Mesodermal cell (in vitro differentiated cells): ENCODE results near the gene COL13A1.

Experiments used
- H3K27ac ChIP-seq: 2 replicates; pipeline ENCODE4 v1.7.0; 2013; ENCODE audit warnings: mild to moderate bottlenecking, low read depth, low read length, moderate library complexity; ENCODE audit not compliant: severe bottlenecking
- H3K36me3 ChIP-seq: 2 replicates; pipeline ENCODE4 v1.7.1; 2013; ENCODE audit warnings: mild to moderate bottlenecking, low read length, moderate library complexity; ENCODE audit not compliant: control insufficient read depth, insufficient read depth
- H3K4me1 ChIP-seq: one replicate; pipeline ENCODE4 v1.7.1; 2013; ENCODE audit warnings: mild to moderate bottlenecking, low read length; ENCODE audit not compliant: insufficient read depth, control insufficient read depth, poor library complexity, severe bottlenecking
- H3K4me3 ChIP-seq: 2 replicates; pipeline ENCODE4 v1.7.0; 2013; ENCODE audit warnings: low read length, control low read depth, mild to moderate bottlenecking; ENCODE audit not compliant: insufficient read depth, poor library complexity, severe bottlenecking; ENCODE audit errors: extremely low read depth
- H3K9me3 ChIP-seq: 2 replicates; pipeline ENCODE4 v1.7.1; 2013; ENCODE audit warnings: mild to moderate bottlenecking, low read length, moderate library complexity; ENCODE audit not compliant: control insufficient read depth
- WGBS, 2 experiments: methylation state at CpG; one replicate each; pipeline ENCODE4 v1.1.5; 2013; ENCODE audit warnings: missing lambda C conversion rate in 2 of 2; ENCODE audit not compliant: insufficient coverage in 2 of 2; 5-methylcytosine and 5-hydroxymethylcytosine counted together

The COL13A1 gene

DNA sequence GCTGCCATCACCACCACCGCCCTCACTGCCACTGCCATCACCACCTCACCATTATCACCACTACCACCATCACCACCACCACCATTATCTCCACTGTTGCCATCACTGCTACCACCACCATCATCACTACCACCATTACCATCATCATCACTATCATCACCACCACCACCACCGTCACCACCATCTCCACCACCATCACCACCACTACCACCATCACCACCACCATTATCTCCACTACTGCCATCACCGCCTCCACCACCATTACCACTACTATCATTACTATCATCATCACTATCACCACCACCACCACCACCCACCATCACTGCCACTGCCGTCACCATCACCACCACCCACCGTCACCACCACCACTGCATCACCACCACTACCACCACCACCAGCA is 9.9 kb upstream of the COL13A1 start:
- H3K36me3 ChIP-seq = no peaks in the 10 kb centered on the region

DNA sequence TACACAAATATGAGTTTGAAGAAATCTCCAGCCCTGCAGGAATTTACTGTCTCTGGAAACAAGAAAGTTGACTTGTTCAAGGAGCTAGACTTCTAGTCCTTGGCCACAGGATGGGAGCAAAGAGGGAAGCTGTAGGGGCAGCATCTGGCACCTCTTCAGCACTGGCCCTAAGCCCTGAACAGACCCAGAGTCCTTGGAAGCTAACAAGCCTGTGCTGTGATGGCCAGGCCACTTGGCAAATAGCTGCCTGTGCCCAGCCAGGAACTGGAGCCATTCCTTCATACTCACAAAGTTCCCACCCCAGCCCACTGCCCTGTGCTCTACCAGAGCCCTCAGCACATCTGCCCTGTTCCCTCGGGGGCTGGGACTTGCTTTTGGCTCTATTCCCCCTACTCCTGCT is 9.4 kb upstream of the COL13A1 start:
- no peaks in the 10 kb centered on the region for H3K4me1 ChIP-seq
- WGBS, 2 experiments = 86% methylated on average over 1 of the region's 1 CpG; no CpG with 5 or more reads in 1 of the 2 experiments
- no peak overlapping the region for H3K27ac ChIP-seq
- H3K36me3 ChIP-seq = no peaks in the 10 kb centered on the region
- H3K4me3 ChIP-seq = no peak overlapping the region
- peaks cover 7% of the 10 kb centered on the region for H3K9me3 ChIP-seq

More for the DNA sequence above, 9.9 kb upstream of the COL13A1 start:
- Histone ChIP-seq H3K9me3 (peaks cover 7% of the 10 kb centered on the region), H3K27ac (no peak overlapping the region), H3K4me1 (no peaks in the 10 kb centered on the region), H3K4me3 (no peak overlapping the region)
- WGBS, 2 experiments = 86 to 94% methylated on average over 4 to 5 of the region's 5 CpGs

DNA sequence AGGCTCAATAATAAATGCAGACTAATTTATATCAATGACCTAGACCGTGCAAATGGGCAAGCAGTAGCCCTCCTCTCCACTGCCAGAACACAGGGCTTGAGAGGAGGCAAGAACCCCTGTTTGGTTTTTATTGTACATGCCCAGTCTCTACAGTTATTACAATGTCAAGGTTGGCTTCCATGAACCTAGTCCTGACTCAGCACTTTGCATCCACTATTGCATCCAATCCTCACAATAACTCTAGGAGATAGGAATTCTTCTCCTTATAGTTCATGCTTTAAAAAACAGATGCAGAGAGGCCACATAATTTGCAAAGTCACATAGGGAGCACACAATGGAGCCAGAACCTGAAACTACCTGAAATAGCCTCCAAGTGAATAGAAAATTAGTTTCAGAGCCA is 7.0 kb upstream of the COL13A1 start:
- Histone ChIP-seq H3K9me3 (peaks cover 7% of the 10 kb centered on the region), H3K4me1 (no peaks in the 10 kb centered on the region), H3K4me3 (no peak overlapping the region), H3K27ac (no peak overlapping the region), H3K36me3 (no peaks in the 10 kb centered on the region)
- WGBS, 2 experiments = 100% methylated on average over 1 of the region's 1 CpG

DNA sequence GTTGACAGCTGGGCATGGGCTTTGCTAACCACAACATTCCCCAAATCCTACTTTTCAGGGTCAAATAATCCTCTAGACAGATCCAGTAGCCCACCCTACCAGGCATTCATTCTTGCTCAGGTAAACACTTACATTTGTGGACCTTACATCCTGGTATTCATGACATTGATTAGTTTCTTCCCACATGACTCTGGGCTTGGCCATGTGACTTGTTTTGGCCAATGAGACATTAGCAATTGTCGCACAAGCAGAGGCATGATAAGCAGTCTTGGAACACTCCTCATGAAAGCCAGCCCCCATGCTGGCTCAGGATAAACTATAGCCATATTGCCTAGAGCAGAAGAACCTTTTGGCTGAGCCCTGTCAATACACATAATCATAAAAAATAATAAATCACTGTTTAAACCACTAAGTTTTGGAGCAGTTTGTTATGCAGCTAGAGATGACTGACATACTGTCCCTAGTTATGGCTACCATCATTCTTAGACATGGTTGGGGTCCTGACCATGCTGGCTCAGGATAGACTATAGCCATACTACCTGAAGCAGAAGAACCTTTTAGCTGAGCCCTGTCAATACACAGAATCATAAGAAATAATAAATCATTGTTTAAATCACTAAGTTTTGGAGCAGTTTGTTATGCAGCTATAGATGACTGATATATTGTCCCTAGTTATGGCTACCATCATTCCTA is 6.3 kb upstream of the COL13A1 start:
- H3K4me1 ChIP-seq = no peaks in the 10 kb centered on the region
- H3K27ac ChIP-seq = no peak overlapping the region
- H3K9me3 ChIP-seq = peaks cover 7% of the 10 kb centered on the region
- no peak overlapping the region for H3K4me3 ChIP-seq
- H3K36me3 ChIP-seq = no peaks in the 10 kb centered on the region
- 70 to 88% methylated on average over 1 of the region's 1 CpG for WGBS, 2 experiments

DNA sequence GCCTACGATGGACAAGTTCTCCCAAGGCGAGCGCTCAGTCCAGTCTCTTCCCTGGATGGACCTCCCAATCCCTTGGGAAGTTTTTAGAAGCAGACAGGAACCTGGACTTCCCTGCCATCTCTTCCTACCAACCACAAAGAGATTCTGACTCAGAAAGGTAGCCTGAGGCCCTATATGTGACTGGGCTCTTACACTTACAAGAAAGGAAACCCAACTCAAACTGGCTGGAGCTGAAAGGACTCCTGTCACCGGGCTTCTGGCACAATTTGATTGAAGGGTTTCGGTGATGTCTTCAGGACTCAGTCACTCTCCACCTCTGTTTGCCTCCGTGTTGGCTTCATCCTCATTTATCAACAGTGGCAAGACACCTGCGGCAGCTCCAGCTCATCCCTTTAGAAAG is 3.7 kb upstream of the COL13A1 start:
- H3K4me3 ChIP-seq = no peak overlapping the region
- no peak overlapping the region for H3K27ac ChIP-seq
- WGBS, 2 experiments = 86 to 87% methylated on average over 3 to 5 of the region's 7 CpGs
- H3K9me3 ChIP-seq = peaks cover 7% of the 10 kb centered on the region
- peaks cover 3% of the 10 kb centered on the region for H3K4me1 ChIP-seq
- no peaks in the 10 kb centered on the region for H3K36me3 ChIP-seq

DNA sequence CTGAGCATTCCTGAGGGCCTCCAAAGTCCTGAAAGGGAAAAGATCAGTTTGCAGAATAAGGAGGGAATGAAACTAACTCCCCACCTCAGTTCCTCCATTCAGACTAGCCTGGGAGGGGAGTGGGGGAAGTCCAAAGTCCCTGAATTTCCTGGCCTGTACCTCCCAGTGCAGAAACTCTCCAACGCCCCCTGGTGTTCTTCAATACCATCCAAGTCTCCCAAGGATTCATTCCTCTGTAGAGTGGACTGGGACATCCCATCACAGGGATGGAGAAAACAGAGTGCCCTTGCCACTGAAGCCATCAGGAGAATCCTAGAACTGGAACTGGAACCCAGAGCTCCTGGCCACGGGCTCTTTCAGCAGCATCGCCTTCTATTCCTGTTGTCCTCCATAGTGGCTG is 1.6 kb upstream of the COL13A1 start:
- H3K4me3 ChIP-seq = no peak overlapping the region
- H3K27ac ChIP-seq = no peak overlapping the region
- 27% methylated on average over 3 of the region's 3 CpGs; no CpG with 5 or more reads in 1 of the 2 experiments for WGBS, 2 experiments

DNA sequence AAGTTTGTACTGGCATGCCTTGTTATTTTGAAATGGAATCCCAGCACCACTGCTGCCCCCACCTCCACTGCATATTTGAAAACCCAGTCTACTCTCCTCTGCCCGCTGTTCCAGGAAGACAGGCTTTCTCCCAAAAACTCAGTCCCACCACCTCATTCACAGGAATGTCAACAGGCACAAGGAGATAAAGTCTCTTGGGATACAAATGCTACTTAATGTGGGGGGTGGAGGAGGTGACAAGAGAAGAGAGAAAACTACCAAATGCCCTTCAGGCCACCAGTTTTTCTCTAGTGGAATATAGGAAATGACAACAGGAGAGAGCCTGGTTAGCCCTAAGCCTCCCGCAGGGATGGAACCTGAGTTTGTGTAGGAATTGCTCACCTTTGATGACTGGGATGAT is 1.0 kb upstream of the COL13A1 start:
- H3K36me3 ChIP-seq = no peaks in the 10 kb centered on the region
- H3K4me3 ChIP-seq = no peak overlapping the region
- H3K4me1 ChIP-seq = peaks cover 19% of the 10 kb centered on the region
- H3K9me3 ChIP-seq = peaks cover 7% of the 10 kb centered on the region
- WGBS, 2 experiments = 38 to 50% methylated on average over 1 to 2 of the region's 2 CpGs
- H3K27ac ChIP-seq = no peak overlapping the region

More for the DNA sequence above, 1.6 kb upstream of the COL13A1 start:
- Histone ChIP-seq H3K9me3 (peaks cover 7% of the 10 kb centered on the region), H3K4me1 (peaks cover 18% of the 10 kb centered on the region), H3K36me3 (no peaks in the 10 kb centered on the region)

DNA sequence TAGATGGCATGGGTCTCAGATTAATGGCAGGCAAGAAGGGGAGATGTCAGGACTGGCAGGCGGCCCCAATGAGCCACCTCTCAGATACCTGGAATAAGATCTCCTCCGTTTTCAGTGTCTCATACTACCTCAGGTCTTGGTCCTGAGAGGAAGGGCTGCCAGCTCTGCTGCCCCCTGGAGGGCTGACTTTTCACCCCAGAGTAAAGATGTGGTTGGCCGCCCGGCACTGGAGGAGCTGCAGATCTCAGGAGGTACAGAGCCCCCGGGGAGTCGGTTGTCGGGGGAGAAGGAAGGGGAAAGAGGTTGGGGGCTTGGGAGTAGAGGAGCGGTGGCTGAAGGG is 642 bp upstream of the COL13A1 start:
- WGBS, 2 experiments = 0 to 4% methylated on average over 4 to 7 of the region's 8 CpGs
- peaks cover 4% of the 10 kb centered on the region for H3K9me3 ChIP-seq
- H3K27ac ChIP-seq = peak overlapping the region; percentile 53
- no peaks in the 10 kb centered on the region for H3K36me3 ChIP-seq
- H3K4me3 ChIP-seq = peak overlapping the region; percentile 70
- H3K4me1 ChIP-seq = peaks cover 23% of the 10 kb centered on the region

DNA sequence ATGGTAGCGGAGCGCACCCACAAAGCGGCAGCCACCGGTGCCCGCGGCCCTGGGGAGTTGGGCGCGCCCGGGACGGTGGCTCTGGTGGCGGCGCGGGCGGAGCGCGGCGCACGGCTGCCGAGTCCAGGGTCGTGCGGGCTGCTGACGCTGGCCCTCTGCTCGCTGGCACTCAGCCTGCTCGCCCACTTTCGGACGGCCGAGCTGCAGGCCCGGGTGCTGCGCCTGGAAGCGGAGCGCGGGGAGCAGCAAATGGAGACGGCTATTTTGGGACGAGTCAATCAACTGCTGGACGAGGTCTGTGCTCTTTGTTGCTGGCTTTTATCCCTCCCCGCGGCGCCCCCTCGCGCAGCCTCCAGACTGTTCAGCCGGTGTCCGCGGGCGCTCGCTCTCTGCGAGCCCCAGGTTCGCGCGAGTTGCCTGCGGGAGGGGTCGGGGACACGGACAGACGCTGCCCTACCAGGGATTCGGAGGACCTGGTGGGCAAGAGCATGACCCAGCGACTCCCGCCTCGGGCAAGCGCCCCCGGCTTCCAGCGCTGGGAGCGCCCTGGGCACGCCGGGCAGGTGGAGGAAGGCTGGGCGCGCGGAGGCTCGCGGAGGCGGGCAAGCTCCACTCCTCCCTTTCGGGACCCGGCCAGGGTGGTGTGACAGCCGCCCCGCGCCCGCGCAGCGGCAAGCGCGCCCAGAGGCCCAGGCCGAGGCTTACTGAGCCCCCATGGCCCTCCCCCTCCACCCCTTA is 887 bp downstream of the COL13A1 start:
- peak overlapping the region; percentile 70 for H3K4me3 ChIP-seq
- peaks cover 37% of the 10 kb centered on the region for H3K4me1 ChIP-seq
- no peaks in the 10 kb centered on the region for H3K36me3 ChIP-seq
- H3K9me3 ChIP-seq = no peaks in the 10 kb centered on the region
- WGBS, 2 experiments = 0% methylated on average over 50 to 62 of the region's 80 CpGs
- no peak overlapping the region for H3K27ac ChIP-seq

DNA sequence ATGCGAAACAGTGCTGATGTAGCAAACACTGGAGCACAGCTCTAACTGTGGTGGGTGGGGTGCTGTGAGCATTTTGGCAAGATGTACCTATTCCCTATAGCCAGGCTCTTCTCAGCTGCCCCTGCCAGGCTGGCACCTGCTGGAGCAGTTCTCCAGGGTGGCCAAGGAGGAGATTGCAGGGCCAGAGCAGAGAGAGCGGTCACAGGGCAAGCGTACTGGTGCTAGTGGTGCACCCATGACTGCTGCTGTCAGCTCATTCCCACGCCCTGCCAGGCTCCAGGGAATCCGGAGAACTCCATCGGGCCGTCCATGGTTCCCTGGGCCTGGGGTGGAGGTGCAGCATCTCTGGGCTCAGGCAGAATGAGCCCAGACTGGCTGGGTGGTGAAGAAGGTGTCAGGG is 2.1 kb downstream of the COL13A1 start:
- no peaks in the 10 kb centered on the region for H3K36me3 ChIP-seq
- H3K9me3 ChIP-seq = no peaks in the 10 kb centered on the region
- peak overlapping the region; percentile 70 for H3K4me3 ChIP-seq
- no peak overlapping the region for H3K27ac ChIP-seq
- H3K4me1 ChIP-seq = peaks cover 49% of the 10 kb centered on the region
- WGBS, 2 experiments = 83 to 85% methylated on average over 6 to 7 of the region's 7 CpGs

DNA sequence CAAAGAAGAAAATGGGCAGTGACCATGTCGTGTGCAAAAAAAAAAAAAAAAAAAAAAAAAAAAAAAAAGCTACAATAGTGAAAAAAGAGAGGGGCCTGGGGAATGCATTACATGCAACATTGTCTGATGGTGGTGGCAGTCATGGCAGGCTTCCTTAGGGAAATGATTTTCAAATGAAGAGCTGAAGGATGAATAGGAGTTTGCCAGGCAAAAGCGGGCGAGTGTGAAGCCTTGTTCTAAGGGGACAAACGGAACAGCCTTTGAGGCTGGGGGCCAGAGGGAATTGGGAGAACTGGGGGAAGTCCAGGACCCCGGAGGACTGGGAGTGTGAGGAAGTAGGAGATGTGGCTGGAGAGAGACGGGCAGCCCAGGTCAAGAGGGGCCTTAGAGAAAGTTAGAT is 3.1 kb downstream of the COL13A1 start:
- Histone ChIP-seq H3K4me3 (no peak overlapping the region), H3K27ac (no peak overlapping the region), H3K9me3 (no peaks in the 10 kb centered on the region), H3K4me1 (peaks cover 56% of the 10 kb centered on the region), H3K36me3 (no peaks in the 10 kb centered on the region)
- 89 to 94% methylated on average over 5 to 6 of the region's 6 CpGs for WGBS, 2 experiments
